NOMO-1 (cell line): Measurements from ENCODE around the gene WDCP.

Experiments
- DNase-seq, 2 experiments: peaks; one replicate each; lab custom pipeline; 2025; ENCODE audit not compliant: unreplicated experiment in 2 of 2; lab: John Stamatoyannopoulos, UW

WDCP gene

DNA sequence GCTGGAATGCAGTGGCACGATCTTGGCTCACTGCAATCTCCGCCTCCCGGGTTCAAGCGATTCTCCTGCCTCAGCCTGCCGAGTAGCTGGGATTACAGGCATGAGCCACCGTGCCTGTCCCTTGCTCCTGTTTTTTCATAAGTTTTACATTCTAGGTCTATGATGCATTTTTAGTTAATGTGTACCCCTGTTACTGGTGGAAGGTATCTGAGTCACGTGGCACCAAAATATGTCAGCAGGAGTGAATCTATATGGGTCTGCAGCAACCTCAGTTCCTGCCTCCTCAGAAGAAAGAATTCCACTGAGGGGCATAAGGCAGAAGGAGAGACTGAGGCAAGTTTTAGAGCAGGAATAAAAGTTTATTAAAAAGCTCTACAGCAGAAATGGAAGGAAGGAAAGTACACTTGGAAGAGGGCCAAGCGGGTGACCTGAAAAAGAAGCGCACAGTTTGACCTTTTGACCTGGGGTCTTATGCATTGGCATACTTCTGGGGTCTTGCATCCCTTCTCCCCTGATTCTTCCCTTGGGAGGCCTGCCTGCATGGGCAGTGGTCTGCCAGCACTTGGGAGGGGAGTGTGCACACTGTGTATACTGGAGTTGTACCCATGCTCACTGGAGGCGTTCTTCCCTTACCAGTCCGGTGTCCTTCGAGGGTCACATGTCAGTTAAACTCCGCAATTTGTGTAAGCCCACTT, 38.4 kb downstream of the WDCP start:
- no peak for DNase-seq

DNA sequence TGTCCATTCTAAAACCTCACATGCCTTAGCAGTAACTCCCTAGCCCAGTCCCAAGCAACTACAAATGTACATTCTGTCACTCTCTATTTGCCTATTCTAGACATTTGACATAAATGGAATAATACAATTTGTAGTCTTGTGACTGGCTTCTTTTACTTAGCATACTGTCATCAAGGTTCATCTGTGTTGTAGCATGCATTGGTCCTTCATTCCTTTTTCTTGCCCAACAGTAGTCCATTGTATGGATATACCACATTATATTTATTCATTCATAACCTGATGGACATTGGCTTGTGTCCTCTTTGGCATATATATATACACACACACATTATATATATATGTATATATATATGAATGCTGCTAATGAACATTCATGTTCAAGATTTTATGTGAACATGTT, 39.5 kb downstream of the WDCP start:
- no peak for DNase-seq

DNA sequence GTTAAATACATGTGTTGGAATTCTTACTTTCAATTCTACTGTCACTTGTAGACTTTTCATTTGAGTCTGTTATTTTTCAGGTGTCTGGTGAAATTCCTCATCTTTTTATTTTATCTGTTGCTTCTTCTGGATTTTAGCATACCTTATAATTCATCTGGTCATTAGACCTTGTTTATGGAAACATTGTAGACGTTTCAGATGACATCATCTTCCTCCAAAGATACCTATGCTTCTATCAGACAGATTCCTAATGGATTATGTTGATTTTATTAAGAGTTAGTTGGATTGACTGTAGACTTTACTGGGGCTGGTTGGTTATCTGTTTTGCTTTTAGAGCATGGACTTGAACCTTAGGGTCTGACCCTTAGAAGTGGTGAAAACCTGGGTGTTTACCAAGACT, 52.6 kb downstream of the WDCP start:
- no peak for DNase-seq

- no peak for DNase-seq
Measured at GRCh38 chr2:23993736-23994269, 53.4 kb downstream of the WDCP start.

DNA sequence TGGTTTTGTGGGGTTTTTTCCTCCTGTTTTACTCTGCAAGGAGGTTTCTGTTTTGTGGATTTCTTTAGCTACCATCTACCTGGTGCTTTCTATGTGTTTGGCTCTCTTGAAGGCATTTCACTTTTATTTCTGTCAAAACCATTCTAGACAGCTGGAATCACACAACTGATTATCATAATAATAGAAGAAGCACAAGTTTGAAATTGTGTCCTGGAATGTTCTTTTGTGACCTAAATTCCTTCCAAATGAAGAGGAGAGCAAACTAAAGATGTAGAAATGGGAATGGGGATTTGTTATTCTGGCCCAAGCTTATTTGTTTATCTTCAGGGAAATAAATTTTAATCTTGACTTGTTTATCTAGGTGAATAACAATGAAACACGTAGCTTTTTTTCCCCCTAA, 54.3 kb downstream of the WDCP start:
- no peak for DNase-seq

DNA sequence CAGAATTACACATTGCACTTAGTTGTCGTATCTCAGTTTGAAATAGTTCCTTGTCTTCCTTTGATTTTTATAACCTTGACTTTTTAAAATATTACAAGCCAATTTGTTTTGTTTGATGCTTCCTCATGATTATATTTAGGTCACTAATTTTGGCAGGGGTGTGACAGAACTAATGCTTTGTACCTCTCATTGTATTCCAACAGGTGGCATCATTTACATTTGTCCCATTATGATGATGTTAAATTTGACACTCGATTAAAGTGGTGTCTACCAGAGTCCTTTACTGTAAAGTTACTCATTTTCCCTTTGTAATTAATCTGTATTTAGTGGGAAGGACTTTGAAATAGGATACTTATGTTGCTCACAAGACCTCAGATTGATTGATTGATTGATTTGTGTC, 58.8 kb downstream of the WDCP start:
- DNase-seq = peak in 1 of 2 experiments; percentile 8
